HL-60/S4 treated with phorbol 12-myristate 13-acetate at 8.2 ng/mL for 4 days and 3 days (cell line): ENCODE data around the gene KLHDC1.
"Not testable (repeated sequence)": the region's sequence is repeated elsewhere in the genome, so short reads cannot be mapped to it uniquely, and the experiment has no call there.

Experiments
- in situ Hi-C: fragments of 300-500 bp; cut with MboI; formaldehyde crosslinking; loops from 2 replicates; pipeline ENCODE4 v1.15.0; 2022; ENCODE audit warnings: low sequenced_read_pairs

Gene KLHDC1

GRCh38 chr14:49781040-49781439 is 88.1 kb downstream of the KLHDC1 start:
- in situ Hi-C loops, result not testable (repeated sequence)

GRCh38 chr14:49783394-49784014 is 90.6 kb downstream of the KLHDC1 start:
- in situ Hi-C loops, result no loop called here

DNA sequence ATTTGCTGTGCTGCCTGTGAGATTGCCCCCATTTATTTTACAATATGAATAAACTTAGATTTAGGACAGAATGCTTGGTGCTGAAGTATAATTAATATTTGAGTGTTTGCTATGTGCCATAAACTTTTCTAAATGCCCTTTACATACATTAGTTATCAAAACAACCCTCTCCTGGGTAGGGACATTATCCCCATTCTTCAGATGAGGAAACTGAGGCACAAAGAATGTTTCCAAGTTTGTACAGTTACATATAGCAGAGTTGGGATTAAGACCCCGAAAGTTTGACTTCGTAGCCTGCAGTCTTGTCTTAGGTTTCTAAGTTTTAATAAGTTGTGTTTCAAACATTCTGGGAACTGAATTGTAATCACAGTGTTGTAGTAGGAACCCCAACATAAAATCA is 93.4 kb downstream of the KLHDC1 start:
- in situ Hi-C loops, result no loop called here

- in situ Hi-C loops, result no loop called here
These were observed 99.7 kb downstream of the KLHDC1 start for GRCh38 chr14:49792618-49793017.

- in situ Hi-C loops, result no loop called here
These were observed 103.1 kb downstream of the KLHDC1 start for GRCh38 chr14:49796025-49796424.
